Caco-2 (cell line): ENCODE measurements around the gene NSMF. TPM values are rescaled to one million over a fixed set of nuclear protein-coding genes. Genes with fewer than 3 reads are reported as not detected.

ENCODE experiments used
- BruUV-seq: library from RNA; stranded (reverse); fragments of 400-500 nt; replicated peaks from 2 replicates; lab custom pipeline; 2021; lab: Mats Ljungman, UMichigan
- CTCF ChIA-PET: fragments of 300-600 bp; sonication (Branson Sonifier 250); formaldehyde crosslinking; loops from one replicate; lab custom pipeline; 2022; ENCODE audit warnings: antibody characterized with exemption; lab: Charles Lee
- POLR2A ChIA-PET: fragments of 300-600 bp; sonication (Branson Sonifier 250); formaldehyde crosslinking; loops from one replicate; lab custom pipeline; 2022; ENCODE audit warnings: antibody characterized with exemption; lab: Charles Lee
- DNase-seq, 2 experiments: peaks; one replicate each; pipeline versions ENCODE4 v3.0.0 to v3.0.0-alpha.2; 2020 to 2022
- H3K27me3 ChIP-seq: replicated peaks from 2 replicates; pipeline ENCODE4 v1.6.0; 2011; ENCODE audit warnings: low read length; ENCODE audit not compliant: control insufficient read depth, insufficient read depth
- H3K36me3 ChIP-seq: 2 replicates; pipeline ENCODE4 v1.5.1; 2011; ENCODE audit warnings: low read length; ENCODE audit not compliant: control insufficient read depth, insufficient read depth
- H3K4me1 ChIP-seq: fragments of 250-450 bp; sonication (Bioruptor Pico); 2 replicates; pipeline ENCODE4 v1.5.1; 2020; ENCODE audit warnings: mild to moderate bottlenecking
- H3K4me3 ChIP-seq: 2 replicates; pipeline ENCODE4 v1.5.1; 2011; ENCODE audit warnings: low read depth, mild to moderate bottlenecking, control low read depth, low read length
- H3K9me3 ChIP-seq: fragments of 250-450 bp; sonication (Bioruptor Pico); 2 replicates; pipeline ENCODE4 v1.5.1; 2020; ENCODE audit warnings: mild to moderate bottlenecking, moderate library complexity
- H3K27ac Mint-ChIP-seq: one replicate; pipeline ENCODE4 v1.8.0; 2022; ENCODE audit warnings: mixed read lengths; ENCODE audit not compliant: unreplicated experiment
- H3K27me3 Mint-ChIP-seq: one replicate; pipeline ENCODE4 v1.8.0; 2022; ENCODE audit warnings: mixed read lengths; ENCODE audit not compliant: insufficient read depth, unreplicated experiment
- H3K36me3 Mint-ChIP-seq: one replicate; pipeline ENCODE4 v1.8.0; 2022; ENCODE audit warnings: mild to moderate bottlenecking, mixed read lengths; ENCODE audit not compliant: insufficient read depth, unreplicated experiment
- H3K4me1 Mint-ChIP-seq: one replicate; pipeline ENCODE4 v1.8.0; 2022; ENCODE audit warnings: low read depth, mixed read lengths; ENCODE audit not compliant: unreplicated experiment
- H3K4me3 Mint-ChIP-seq: one replicate; pipeline ENCODE4 v1.8.0; 2022; ENCODE audit warnings: mild to moderate bottlenecking, moderate library complexity, mixed read lengths; ENCODE audit not compliant: unreplicated experiment
- H3K9me3 Mint-ChIP-seq: one replicate; pipeline ENCODE4 v1.8.0; 2022; ENCODE audit warnings: mixed read lengths; ENCODE audit not compliant: unreplicated experiment
- CTCF ChIP-seq, 2 experiments: fragments of 200-600 bp in 1 of 2; IDR thresholded peaks; 1 replicate in 1 of 2; 2 replicates in 1 of 2; pipeline versions ENCODE4 v1.5.1 to v1.8.0; 2011 to 2022; ENCODE audit warnings: antibody characterized with exemption in 1 of 2, control low read depth in 1 of 2, inconsistent platforms in 1 of 2, low read depth in 1 of 2, low read length in 1 of 2, mild to moderate bottlenecking in 1 of 2, moderate library complexity in 1 of 2; ENCODE audit not compliant: insufficient read depth in 1 of 2, severe bottlenecking in 1 of 2, unreplicated experiment in 1 of 2
- intact Hi-C: fragments of 100-400 bp; cut with micrococcal nuclease; formaldehyde crosslinking; loops from one replicate; pipeline ENCODE4 v1.10.0; 2022; ENCODE audit not compliant: unreplicated experiment
- total RNA-seq: library from RNA; stranded (reverse); gene quantifications from 2 replicates; pipeline ENCODE4 v1.2.3, GENCODE V29; 2022

Gene NSMF
- total RNA-seq, 1 experiment from 2014 or later: 67.6 TPM

DNA sequence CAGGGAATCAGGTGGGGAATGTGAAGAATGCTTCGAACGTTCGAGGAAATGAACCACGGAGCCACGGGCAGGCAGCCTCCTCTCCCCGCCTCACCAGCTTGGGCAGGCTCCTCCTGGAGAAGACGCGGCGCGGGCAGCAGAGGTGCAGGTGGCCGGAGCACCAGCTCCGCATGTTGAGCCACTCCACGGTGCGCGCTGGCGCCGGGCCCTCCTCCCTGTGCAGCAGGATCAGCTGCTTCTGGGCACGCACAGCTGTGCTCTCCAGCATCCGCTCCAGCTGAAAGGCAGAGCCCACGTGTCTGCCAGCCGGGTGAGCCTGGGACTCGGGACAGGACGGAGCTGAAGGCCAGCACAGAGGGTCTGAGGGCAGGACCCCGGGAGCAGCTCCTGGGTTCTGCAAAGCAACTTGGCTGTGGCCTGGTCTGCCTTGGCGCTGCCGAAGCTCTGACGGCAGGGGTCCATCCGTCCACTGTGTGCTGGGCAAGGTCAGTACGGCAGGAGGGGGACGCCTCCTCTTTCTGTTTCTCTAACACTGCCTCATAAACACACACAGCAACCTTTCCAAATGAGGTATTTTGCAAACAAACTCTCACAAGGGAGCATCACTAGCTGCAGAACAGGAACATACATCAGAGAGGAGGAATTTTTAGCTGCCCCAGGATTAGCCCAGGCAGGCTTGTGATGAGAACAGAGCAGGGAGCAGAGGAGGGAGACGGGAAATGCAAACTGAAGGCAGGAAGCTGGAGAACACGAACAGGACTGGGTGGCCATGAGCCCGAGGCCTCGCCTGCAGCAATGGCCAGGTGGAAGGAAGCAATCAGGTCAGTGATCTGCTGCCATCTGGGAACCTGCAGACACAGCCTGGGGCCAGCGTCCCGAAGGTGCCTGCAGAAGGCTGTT is 20.1 kb upstream of the NSMF start:
- no peak for TF ChIP-seq CTCF (IDR thresholded peaks at IDR 0.05; ENCODE audit: insufficient read depth in 1 of 2, low read depth in 1 of 2, low read length in 1 of 2, severe bottlenecking in 1 of 2, unreplicated experiment in 1 of 2)
- Histone ChIP-seq H3K4me1 (peaks cover 11% of the 10 kb centered on the region; the same call in 1 of the 2 replicates), H3K27me3 (no peaks in the 10 kb centered on the region), H3K36me3 (no peaks in the 10 kb centered on the region), H3K4me3 (no peak overlapping the region), H3K9me3 (peaks cover 13% of the 10 kb centered on the region)
- Mint-ChIP-seq H3K4me1 (peaks cover 7% of the 10 kb centered on the region), H3K27ac (no peak overlapping the region), H3K4me3 (no peak overlapping the region), H3K9me3 (peaks cover 19% of the 10 kb centered on the region), H3K27me3 (no peaks in the 10 kb centered on the region), H3K36me3 (peaks cover 4% of the 10 kb centered on the region)
- intact Hi-C loops: no loop called here
- DNase-seq: peak in 1 of 2 experiments; percentile 62
- CTCF ChIA-PET: no interaction called here
- POLR2A ChIA-PET: interaction anchor here (0.6 kb wide), 1 partner anchor 393 kb away, joined by 3 read pairs; no protein-coding TSS in a partner anchor
- BruUV-seq: no TSS peak

DNA sequence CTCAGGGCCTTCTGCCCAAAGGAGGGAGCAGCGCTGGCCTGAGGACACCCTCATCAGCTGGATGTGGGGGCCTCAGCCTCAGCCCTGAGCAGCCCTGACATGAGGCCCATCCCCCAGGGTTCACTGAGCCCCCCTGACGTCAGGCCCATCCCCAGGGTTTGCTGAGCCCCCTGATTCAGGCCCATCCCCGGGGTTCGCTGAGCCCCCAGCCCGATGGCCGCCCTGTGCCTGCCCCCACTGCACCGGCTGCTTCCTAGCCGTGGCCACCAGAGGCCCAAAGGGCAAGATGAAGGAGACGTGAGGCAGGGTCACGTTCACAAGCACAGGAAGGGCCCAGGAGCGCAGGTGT is 19.5 kb upstream of the NSMF start:
- intact Hi-C loops: no loop called here
- Mint-ChIP-seq H3K4me3 (no peak overlapping the region), H3K9me3 (peaks cover 26% of the 10 kb centered on the region), H3K27me3 (no peaks in the 10 kb centered on the region), H3K27ac (no peak overlapping the region), H3K4me1 (peaks cover 7% of the 10 kb centered on the region), H3K36me3 (peaks cover 4% of the 10 kb centered on the region)
- POLR2A ChIA-PET: no interaction called here
- no peak for DNase-seq
- H3K27me3 ChIP-seq: no peaks in the 10 kb centered on the region
- no peak for TF ChIP-seq CTCF (IDR thresholded peaks at IDR 0.05; ENCODE audit: insufficient read depth in 1 of 2, low read depth in 1 of 2, low read length in 1 of 2, severe bottlenecking in 1 of 2, unreplicated experiment in 1 of 2)
- H3K36me3 ChIP-seq: no peaks in the 10 kb centered on the region
- peaks cover 16% of the 10 kb centered on the region for H3K9me3 ChIP-seq
- CTCF ChIA-PET: no interaction called here
- no peak overlapping the region for H3K4me3 ChIP-seq
- BruUV-seq: no TSS peak
- H3K4me1 ChIP-seq: peaks cover 11% of the 10 kb centered on the region; the same call in 1 of the 2 replicates

GRCh38 chr9:137477778-137478612 is 18.9 kb upstream of the NSMF start:
- Mint-ChIP-seq H3K36me3 (peaks cover 4% of the 10 kb centered on the region), H3K9me3 (peaks cover 31% of the 10 kb centered on the region), H3K27me3 (no peaks in the 10 kb centered on the region), H3K4me1 (peaks cover 7% of the 10 kb centered on the region), H3K4me3 (no peak overlapping the region), H3K27ac (no peak overlapping the region)
- DNase-seq: peak in 1 of 2 experiments; percentile 29
- POLR2A ChIA-PET: interaction anchor here (0.6 kb wide), 1 partner anchor 237 kb away, joined by 10 read pairs; the partner anchor contains the start of gene TUBB4B
- no peaks in the 10 kb centered on the region for H3K36me3 ChIP-seq
- intact Hi-C loops: no loop called here
- H3K4me1 ChIP-seq: peaks cover 11% of the 10 kb centered on the region; the same call in 1 of the 2 replicates
- no peak for TF ChIP-seq CTCF (IDR thresholded peaks at IDR 0.05; ENCODE audit: insufficient read depth in 1 of 2, low read depth in 1 of 2, low read length in 1 of 2, severe bottlenecking in 1 of 2, unreplicated experiment in 1 of 2)
- CTCF ChIA-PET: no interaction called here
- no TSS peak for BruUV-seq
- H3K4me3 ChIP-seq: no peak overlapping the region
- peaks cover 22% of the 10 kb centered on the region for H3K9me3 ChIP-seq
- no peaks in the 10 kb centered on the region for H3K27me3 ChIP-seq
